HepG2 (cell line): ENCODE data around the gene RPP25L. TPM values are rescaled to one million over a fixed set of nuclear protein-coding genes. Genes with fewer than 3 reads are reported as not detected.
A peak's percentile ranks its signal among the peaks of the same experiment; 100 is the strongest.

Experiments
- CEBPG ChIP-seq: IDR thresholded peaks from 2 replicates; pipeline ENCODE4 v1.6.1; 2016
- CREM ChIP-seq, 2 experiments: sonication (generic) in 1 of 2; formaldehyde crosslinking in 1 of 2; IDR thresholded peaks; 2 replicates each; pipeline versions ENCODE4 v1.4.0 to v1.6.1; 2016 to 2020; ENCODE audit warnings: antibody characterized with exemption in 1 of 2, mild to moderate bottlenecking in 1 of 2, missing genetic modification reagents in 1 of 2
- DNMT3B ChIP-seq: conservative IDR thresholded peaks from 2 replicates; pipeline ENCODE4 v1.6.1; 2016; ENCODE audit warnings: missing biosample characterization, control low read depth
- EZH2 ChIP-seq: conservative IDR thresholded peaks from 2 replicates; pipeline ENCODE4 v1.6.1; 2012; ENCODE audit warnings: mild to moderate bottlenecking, low read depth, low read length, moderate library complexity
- HMGA1 ChIP-seq: sonication (generic); formaldehyde crosslinking; conservative IDR thresholded peaks from 2 replicates; pipeline ENCODE4 v1.4.0; 2020; ENCODE audit warnings: missing genetic modification reagents
- JARID2 ChIP-seq: sonication (generic); formaldehyde crosslinking; IDR thresholded peaks from 2 replicates; pipeline ENCODE4 v1.8.1; 2023; ENCODE audit warnings: missing genetic modification reagents, inconsistent platforms; ENCODE audit not compliant: insufficient replicate concordance
- KLF16 ChIP-seq, 2 experiments: sonication (generic) in 1 of 2; formaldehyde crosslinking in 1 of 2; IDR thresholded peaks; 2 replicates each; pipeline versions ENCODE4 v1.6.1 to v1.8.0; 2016 to 2023; ENCODE audit warnings: missing genetic modification reagents in 2 of 2, missing compliant biosample characterization in 1 of 2
- MTA3 ChIP-seq: sonication (generic); formaldehyde crosslinking; IDR thresholded peaks from 2 replicates; pipeline ENCODE4 v1.4.0; 2020; ENCODE audit warnings: missing genetic modification reagents
- MXI1 ChIP-seq: IDR thresholded peaks from 3 replicates; pipeline ENCODE4 v1.6.1; 2012; ENCODE audit warnings: low read depth, low read length, inconsistent platforms, borderline replicate concordance
- PRPF4 ChIP-seq: fragments of 200-400 bp; formaldehyde crosslinking; IDR thresholded peaks from 2 replicates; pipeline ENCODE4 v1.6.1; 2016; ENCODE audit warnings: low read length, low read depth; ENCODE audit not compliant: poor library complexity, severe bottlenecking
- SCMH1 ChIP-seq: sonication (generic); formaldehyde crosslinking; IDR thresholded peaks from 2 replicates; pipeline ENCODE4 v1.9.0; 2021; ENCODE audit warnings: missing genetic modification reagents, mild to moderate bottlenecking, borderline replicate concordance
- ZMYM2 ChIP-seq: sonication (generic); formaldehyde crosslinking; IDR thresholded peaks from 2 replicates; pipeline ENCODE4 v1.8.0; 2022; ENCODE audit warnings: mild to moderate bottlenecking, missing genetic modification reagents
- ZNF121 ChIP-seq: sonication (generic); formaldehyde crosslinking; IDR thresholded peaks from 2 replicates; pipeline ENCODE4 v1.5.0; 2020; ENCODE audit warnings: mild to moderate bottlenecking, missing genetic modification reagents
- ZNF337 ChIP-seq: sonication (generic); formaldehyde crosslinking; IDR thresholded peaks from 2 replicates; pipeline ENCODE4 v1.5.1; 2020; ENCODE audit warnings: missing genetic modification reagents, low read depth, mild to moderate bottlenecking, borderline replicate concordance
- polyA plus RNA-seq, 8 experiments: library from polyadenylated mRNA; depleted of rRNA in 3 of 8; stranded (reverse) in 7 of 8; unstranded in 1 of 8; fragments of >200 nt; fragmentation: Illumina TruSeq in 4 of 8; extraction: Trizol in 4 of 8; gene quantifications; 2 replicates each; pipeline versions ENCODE4 v1.2.1 to v1.2.3, GENCODE V29; 2011 to 2016; ENCODE audit warnings: low read depth in 4 of 8, missing spikeins in 1 of 8, mixed read lengths in 1 of 8; ENCODE audit not compliant: insufficient read depth in 1 of 8
- total RNA-seq, 5 experiments: library from RNA; depleted of rRNA; stranded (reverse); fragments of >200 nt; fragmentation: Illumina TruSeq; extraction: Trizol; gene quantifications; 2 replicates each; pipeline ENCODE4 v1.2.3, GENCODE V29; 2016; ENCODE audit warnings: low read depth in 1 of 5
- TF ChIP-seq, protein P1 (sequence below): sonication (generic); formaldehyde crosslinking; conservative IDR thresholded peaks from 2 replicates; pipeline ENCODE4 v1.8.0; 2022; ENCODE audit warnings: missing genetic modification reagents
- TF ChIP-seq, protein P2 (sequence below): sonication (generic); formaldehyde crosslinking; IDR thresholded peaks from 2 replicates; pipeline ENCODE4 v1.5.0; 2020; ENCODE audit warnings: mild to moderate bottlenecking, missing genetic modification reagents, moderate library complexity
- TF ChIP-seq, protein P3 (sequence below): sonication (generic); formaldehyde crosslinking; conservative IDR thresholded peaks from 2 replicates; pipeline ENCODE4 v1.4.0; 2020; ENCODE audit warnings: missing genetic modification reagents
- TF ChIP-seq, protein P4 (sequence below): sonication (generic); formaldehyde crosslinking; IDR thresholded peaks from 2 replicates; pipeline ENCODE4 v1.5.1; 2020; ENCODE audit warnings: missing genetic modification reagents, mild to moderate bottlenecking, borderline replicate concordance
- TF ChIP-seq, protein P5 (sequence below): sonication (generic); formaldehyde crosslinking; IDR thresholded peaks from 2 replicates; pipeline ENCODE4 v1.4.0; 2020; ENCODE audit warnings: missing genetic modification reagents
- TF ChIP-seq, protein P6 (sequence below): IDR thresholded peaks from 2 replicates; pipeline ENCODE4 v1.6.1; 2016; ENCODE audit warnings: mild to moderate bottlenecking, missing biosample characterization, missing genetic modification reagents

RPP25L gene
- total and polyA plus RNA-seq, 2 of the 13 experiments (the other 11 are each of a cell fraction or from before 2014, with no cell fraction given), result 24.5 to 27.3 TPM

DNA sequence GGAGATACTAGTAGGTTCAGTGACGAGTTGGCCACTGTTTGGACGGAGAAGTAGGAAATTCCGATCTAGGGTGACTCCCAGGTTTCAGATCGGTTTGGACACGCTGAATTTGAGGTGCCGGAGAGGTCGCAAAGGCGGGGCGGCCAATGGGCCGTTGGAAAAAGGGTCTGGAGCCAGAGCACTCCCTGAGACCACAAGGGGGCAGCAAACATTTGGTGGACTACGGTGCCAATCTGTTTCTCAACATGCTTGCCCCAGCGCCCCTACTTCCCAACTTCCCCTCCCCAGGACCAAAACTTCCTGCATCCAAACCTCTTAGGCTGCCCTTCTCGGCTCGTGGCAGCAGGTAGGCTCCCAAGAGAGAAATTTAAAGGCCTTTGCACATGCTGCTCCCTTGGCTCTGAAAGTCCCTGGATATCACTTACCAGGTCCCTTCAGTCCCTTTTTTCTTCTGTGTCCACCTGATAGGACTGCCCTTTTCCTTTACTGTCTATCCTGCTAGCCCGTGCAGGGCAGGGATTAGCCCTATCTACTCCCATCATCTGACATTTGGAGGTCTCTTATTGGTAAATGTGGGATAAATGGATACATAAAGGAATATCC is 992 bp upstream of the RPP25L start (continued):
- TF ChIP-seq, protein P1, sequence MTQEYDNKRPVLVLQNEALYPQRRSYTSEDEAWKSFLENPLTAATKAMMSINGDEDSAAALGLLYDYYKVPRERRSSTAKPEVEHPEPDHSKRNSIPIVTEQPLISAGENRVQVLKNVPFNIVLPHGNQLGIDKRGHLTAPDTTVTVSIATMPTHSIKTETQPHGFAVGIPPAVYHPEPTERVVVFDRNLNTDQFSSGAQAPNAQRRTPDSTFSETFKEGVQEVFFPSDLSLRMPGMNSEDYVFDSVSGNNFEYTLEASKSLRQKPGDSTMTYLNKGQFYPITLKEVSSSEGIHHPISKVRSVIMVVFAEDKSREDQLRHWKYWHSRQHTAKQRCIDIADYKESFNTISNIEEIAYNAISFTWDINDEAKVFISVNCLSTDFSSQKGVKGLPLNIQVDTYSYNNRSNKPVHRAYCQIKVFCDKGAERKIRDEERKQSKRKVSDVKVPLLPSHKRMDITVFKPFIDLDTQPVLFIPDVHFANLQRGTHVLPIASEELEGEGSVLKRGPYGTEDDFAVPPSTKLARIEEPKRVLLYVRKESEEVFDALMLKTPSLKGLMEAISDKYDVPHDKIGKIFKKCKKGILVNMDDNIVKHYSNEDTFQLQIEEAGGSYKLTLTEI (CRISPR knock-in tag), result no peak
- TF ChIP-seq, protein P2, sequence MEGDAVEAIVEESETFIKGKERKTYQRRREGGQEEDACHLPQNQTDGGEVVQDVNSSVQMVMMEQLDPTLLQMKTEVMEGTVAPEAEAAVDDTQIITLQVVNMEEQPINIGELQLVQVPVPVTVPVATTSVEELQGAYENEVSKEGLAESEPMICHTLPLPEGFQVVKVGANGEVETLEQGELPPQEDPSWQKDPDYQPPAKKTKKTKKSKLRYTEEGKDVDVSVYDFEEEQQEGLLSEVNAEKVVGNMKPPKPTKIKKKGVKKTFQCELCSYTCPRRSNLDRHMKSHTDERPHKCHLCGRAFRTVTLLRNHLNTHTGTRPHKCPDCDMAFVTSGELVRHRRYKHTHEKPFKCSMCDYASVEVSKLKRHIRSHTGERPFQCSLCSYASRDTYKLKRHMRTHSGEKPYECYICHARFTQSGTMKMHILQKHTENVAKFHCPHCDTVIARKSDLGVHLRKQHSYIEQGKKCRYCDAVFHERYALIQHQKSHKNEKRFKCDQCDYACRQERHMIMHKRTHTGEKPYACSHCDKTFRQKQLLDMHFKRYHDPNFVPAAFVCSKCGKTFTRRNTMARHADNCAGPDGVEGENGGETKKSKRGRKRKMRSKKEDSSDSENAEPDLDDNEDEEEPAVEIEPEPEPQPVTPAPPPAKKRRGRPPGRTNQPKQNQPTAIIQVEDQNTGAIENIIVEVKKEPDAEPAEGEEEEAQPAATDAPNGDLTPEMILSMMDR (CRISPR knock-in tag), result peak; percentile 87
- TF ChIP-seq, protein P3, sequence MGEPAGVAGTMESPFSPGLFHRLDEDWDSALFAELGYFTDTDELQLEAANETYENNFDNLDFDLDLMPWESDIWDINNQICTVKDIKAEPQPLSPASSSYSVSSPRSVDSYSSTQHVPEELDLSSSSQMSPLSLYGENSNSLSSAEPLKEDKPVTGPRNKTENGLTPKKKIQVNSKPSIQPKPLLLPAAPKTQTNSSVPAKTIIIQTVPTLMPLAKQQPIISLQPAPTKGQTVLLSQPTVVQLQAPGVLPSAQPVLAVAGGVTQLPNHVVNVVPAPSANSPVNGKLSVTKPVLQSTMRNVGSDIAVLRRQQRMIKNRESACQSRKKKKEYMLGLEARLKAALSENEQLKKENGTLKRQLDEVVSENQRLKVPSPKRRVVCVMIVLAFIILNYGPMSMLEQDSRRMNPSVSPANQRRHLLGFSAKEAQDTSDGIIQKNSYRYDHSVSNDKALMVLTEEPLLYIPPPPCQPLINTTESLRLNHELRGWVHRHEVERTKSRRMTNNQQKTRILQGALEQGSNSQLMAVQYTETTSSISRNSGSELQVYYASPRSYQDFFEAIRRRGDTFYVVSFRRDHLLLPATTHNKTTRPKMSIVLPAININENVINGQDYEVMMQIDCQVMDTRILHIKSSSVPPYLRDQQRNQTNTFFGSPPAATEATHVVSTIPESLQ, result no peak
- no peak for TF ChIP-seq DNMT3B (CRISPR knock-in tag)
- no peak for TF ChIP-seq HMGA1 (CRISPR knock-in tag)
- TF ChIP-seq, protein P4, sequence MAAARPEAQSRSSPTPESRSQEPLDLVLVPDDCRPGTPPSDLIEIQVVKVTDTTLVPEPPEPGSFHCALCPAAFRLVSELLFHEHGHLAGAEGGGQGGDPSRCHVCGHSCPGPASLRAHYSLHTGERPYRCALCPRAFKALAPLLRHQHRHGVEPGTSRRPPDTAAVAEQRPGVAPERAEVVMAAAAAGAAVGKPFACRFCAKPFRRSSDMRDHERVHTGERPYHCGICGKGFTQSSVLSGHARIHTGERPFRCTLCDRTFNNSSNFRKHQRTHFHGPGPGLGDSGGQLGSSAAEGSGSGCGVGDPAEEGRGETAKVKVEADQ (CRISPR knock-in tag), result no peak
- TF ChIP-seq, protein P5, sequence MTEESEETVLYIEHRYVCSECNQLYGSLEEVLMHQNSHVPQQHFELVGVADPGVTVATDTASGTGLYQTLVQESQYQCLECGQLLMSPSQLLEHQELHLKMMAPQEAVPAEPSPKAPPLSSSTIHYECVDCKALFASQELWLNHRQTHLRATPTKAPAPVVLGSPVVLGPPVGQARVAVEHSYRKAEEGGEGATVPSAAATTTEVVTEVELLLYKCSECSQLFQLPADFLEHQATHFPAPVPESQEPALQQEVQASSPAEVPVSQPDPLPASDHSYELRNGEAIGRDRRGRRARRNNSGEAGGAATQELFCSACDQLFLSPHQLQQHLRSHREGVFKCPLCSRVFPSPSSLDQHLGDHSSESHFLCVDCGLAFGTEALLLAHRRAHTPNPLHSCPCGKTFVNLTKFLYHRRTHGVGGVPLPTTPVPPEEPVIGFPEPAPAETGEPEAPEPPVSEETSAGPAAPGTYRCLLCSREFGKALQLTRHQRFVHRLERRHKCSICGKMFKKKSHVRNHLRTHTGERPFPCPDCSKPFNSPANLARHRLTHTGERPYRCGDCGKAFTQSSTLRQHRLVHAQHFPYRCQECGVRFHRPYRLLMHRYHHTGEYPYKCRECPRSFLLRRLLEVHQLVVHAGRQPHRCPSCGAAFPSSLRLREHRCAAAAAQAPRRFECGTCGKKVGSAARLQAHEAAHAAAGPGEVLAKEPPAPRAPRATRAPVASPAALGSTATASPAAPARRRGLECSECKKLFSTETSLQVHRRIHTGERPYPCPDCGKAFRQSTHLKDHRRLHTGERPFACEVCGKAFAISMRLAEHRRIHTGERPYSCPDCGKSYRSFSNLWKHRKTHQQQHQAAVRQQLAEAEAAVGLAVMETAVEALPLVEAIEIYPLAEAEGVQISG (CRISPR knock-in tag), result peak; percentile 19; the same call in 1 of the 2 replicates
- no peak for TF ChIP-seq JARID2
- TF ChIP-seq SCMH1, result no peak
- TF ChIP-seq, protein P6, sequence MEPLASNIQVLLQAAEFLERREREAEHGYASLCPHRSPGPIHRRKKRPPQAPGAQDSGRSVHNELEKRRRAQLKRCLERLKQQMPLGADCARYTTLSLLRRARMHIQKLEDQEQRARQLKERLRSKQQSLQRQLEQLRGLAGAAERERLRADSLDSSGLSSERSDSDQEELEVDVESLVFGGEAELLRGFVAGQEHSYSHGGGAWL (CRISPR knock-in tag), result no peak
- TF ChIP-seq ZNF337 (CRISPR knock-in tag), result no peak
- TF ChIP-seq CREM (IDR thresholded peaks at IDR 0.05), result no peak
- no peak for TF ChIP-seq CREM (CRISPR knock-in tag; IDR thresholded peaks at IDR 0.05)
- TF ChIP-seq CEBPG (CRISPR knock-in tag), result 0 out of 2 replicates have a peak, but pooled peaks have one; percentile 36
- no peak for TF ChIP-seq ZNF121 (CRISPR knock-in tag)
- no peak for TF ChIP-seq EZH2
- no peak for TF ChIP-seq KLF16 (CRISPR knock-in tag; IDR thresholded peaks at IDR 0.05)
- peak; percentile 8; the same call in 1 of the 3 replicates for TF ChIP-seq MXI1
- TF ChIP-seq ZMYM2 (CRISPR knock-in tag), result no peak
- TF ChIP-seq MTA3 (CRISPR knock-in tag), result no peak
- TF ChIP-seq PRPF4, result no peak
